ENCODE results near the gene DMGDH. TPM values are rescaled to one million over a fixed set of nuclear protein-coding genes. Genes with fewer than 3 reads are reported as not detected.

DMGDH gene
- total RNA-seq, 4 donors from 2014 or later = 0.64 to 3.1 (median 1.7) TPM; not detected in 1

GRCh38 chr5:79081779-79082178 is 12.3 kb upstream of the DMGDH start:
- WGBS, 2 donors = 85% methylated on average over 5 of the region's 5 CpGs
- intact Hi-C loops (cut with DNase I) = no loop called here

DNA sequence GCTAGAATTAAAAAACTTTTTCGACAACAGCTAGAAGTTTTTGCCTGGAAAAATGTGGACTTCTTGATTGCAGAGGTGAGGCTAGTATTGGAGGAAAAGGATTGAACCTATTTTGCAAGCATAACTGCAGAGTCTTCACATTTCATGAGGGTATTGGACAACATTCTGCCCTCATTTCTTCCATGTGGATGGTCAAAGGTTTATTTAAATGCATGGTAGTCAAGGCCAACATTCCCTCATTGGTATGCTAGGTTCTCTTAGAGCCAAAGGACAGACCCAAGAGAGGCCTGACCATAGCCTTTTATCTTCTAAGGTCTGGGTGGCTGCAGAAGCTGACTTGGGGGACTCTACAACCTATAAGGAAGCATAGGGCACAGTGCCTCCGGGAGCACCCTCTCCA is 11.3 kb upstream of the DMGDH start:
- DNase-seq = no peak
- Histone ChIP-seq H3K27me3 (no peaks in the 10 kb centered on the region), H3K9me3 (no peaks in the 10 kb centered on the region), H3K36me3 (no peaks in the 10 kb centered on the region), H3K4me3 (no peak overlapping the region), H3K27ac (no peak overlapping the region), H3K4me1 (no peaks in the 10 kb centered on the region)
- WGBS, 2 donors = 76 to 86% methylated on average over 2 of the region's 2 CpGs
- TF ChIP-seq POLR2A (IDR thresholded peaks at IDR 0.05) = no peak
- TF ChIP-seq, protein P1, sequence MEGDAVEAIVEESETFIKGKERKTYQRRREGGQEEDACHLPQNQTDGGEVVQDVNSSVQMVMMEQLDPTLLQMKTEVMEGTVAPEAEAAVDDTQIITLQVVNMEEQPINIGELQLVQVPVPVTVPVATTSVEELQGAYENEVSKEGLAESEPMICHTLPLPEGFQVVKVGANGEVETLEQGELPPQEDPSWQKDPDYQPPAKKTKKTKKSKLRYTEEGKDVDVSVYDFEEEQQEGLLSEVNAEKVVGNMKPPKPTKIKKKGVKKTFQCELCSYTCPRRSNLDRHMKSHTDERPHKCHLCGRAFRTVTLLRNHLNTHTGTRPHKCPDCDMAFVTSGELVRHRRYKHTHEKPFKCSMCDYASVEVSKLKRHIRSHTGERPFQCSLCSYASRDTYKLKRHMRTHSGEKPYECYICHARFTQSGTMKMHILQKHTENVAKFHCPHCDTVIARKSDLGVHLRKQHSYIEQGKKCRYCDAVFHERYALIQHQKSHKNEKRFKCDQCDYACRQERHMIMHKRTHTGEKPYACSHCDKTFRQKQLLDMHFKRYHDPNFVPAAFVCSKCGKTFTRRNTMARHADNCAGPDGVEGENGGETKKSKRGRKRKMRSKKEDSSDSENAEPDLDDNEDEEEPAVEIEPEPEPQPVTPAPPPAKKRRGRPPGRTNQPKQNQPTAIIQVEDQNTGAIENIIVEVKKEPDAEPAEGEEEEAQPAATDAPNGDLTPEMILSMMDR (IDR thresholded peaks at IDR 0.05) = no peak
- intact Hi-C loops (cut with DNase I) = no loop called here

More at GRCh38 chr5:79081779-79082178, 12.3 kb upstream of the DMGDH start:
- TF ChIP-seq, protein P1 (IDR thresholded peaks at IDR 0.05) = no peak
- TF ChIP-seq POLR2A (IDR thresholded peaks at IDR 0.05) = no peak
- Histone ChIP-seq H3K4me1 (no peaks in the 10 kb centered on the region), H3K36me3 (no peaks in the 10 kb centered on the region), H3K9me3 (no peaks in the 10 kb centered on the region), H3K27ac (no peak overlapping the region), H3K4me3 (no peak overlapping the region), H3K27me3 (no peaks in the 10 kb centered on the region)
- no peak for DNase-seq

DNA sequence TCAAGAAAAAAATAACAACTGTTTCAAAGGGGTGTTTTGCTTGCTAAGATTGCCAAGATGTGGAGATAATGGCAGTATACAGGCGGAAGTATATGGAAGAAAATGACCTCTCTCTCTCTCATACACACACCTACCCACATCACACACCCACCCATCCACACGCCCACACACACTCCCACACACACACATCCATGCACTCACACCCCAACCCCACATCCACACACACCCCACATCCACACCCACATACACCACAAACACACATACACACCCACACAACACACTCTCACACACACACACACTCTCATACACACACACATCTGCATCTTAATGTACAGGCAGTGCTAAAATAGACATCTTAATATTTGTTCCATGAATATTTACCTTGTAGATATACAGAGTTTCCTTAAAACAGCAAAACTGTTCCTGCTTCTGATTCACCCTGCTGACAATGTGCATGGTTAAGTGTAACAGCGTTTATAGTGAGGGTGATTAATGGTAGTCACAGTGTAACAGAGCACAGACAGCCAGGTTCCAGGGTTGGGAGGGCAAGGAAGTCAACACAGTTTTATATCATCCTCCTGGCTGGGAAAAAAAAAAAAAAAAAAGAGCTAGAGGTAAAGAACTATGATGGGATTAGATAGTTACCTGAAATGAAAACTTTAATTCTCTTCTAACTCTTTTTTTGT is 8.3 kb upstream of the DMGDH start:
- WGBS, 2 donors = 52 to 56% methylated on average over 3 of the region's 3 CpGs
- no peak for TF ChIP-seq POLR2A (IDR thresholded peaks at IDR 0.05)
- TF ChIP-seq, protein P1 (IDR thresholded peaks at IDR 0.05) = no peak

DNA sequence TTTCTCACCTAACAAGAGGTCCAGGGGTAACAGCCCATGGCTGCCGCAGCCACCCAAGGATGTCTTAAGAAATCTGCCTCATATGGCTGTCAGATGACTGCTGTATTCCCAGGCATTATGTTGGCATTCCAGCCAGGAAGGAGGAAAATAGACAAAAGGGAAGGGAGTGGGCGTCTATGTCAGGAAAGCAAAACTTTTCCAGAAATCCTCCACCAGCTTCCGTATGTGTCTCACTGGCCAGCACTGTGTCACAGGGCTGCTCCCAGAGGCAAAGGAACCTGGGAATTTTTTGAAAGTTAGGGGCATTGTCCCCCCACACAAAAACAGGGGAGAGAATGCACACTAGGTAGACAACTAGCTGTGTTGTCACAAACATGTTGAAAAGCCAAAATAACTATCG is 7.3 kb upstream of the DMGDH start:
- peak overlapping the region in 1 of 4 donors; percentile 20 for H3K27ac ChIP-seq
- 51 to 79% methylated on average over 4 of the region's 4 CpGs for WGBS, 2 donors

More for the DNA sequence above, 8.3 kb upstream of the DMGDH start:
- Histone ChIP-seq H3K9me3 (peaks cover 0 to 8% (median 0%) of the 10 kb centered on the region in 3 donors), H3K27me3 (no peaks in the 10 kb centered on the region), H3K36me3 (no peaks in the 10 kb centered on the region), H3K4me1 (no peaks in the 10 kb centered on the region), H3K4me3 (no peak overlapping the region), H3K27ac (no peak overlapping the region)
- intact Hi-C loops (cut with DNase I) = no loop called here
- DNase-seq = no peak

More for the DNA sequence above, 7.3 kb upstream of the DMGDH start:
- TF ChIP-seq, protein P1 (IDR thresholded peaks at IDR 0.05) = no peak
- TF ChIP-seq POLR2A (IDR thresholded peaks at IDR 0.05) = no peak
- intact Hi-C loops (cut with DNase I) = no loop called here
- H3K36me3 ChIP-seq = no peaks in the 10 kb centered on the region
- H3K9me3 ChIP-seq = peaks cover 0 to 8% (median 0%) of the 10 kb centered on the region in 3 donors
- H3K4me3 ChIP-seq = no peak overlapping the region
- H3K4me1 ChIP-seq = no peaks in the 10 kb centered on the region
- H3K27me3 ChIP-seq = no peaks in the 10 kb centered on the region
- no peak for DNase-seq
